Mesendoderm (in vitro differentiated cells): Measurements from ENCODE around the gene CTNNA3.
"Not testable (repeated sequence)": the region's sequence is repeated elsewhere in the genome, so short reads cannot be mapped to it uniquely, and the experiment has no call there.

Experiments used
- DNase-seq: peaks from one replicate; pipeline ENCODE4 v3.0.0; 2013
- H2AK5ac ChIP-seq: 2 replicates; pipeline ENCODE4 v1.6.1; 2013; ENCODE audit warnings: low read length, inconsistent platforms
- H2BK120ac ChIP-seq: 2 replicates; pipeline ENCODE4 v1.6.1; 2013; ENCODE audit warnings: low read depth, mild to moderate bottlenecking, low read length, moderate library complexity, mixed read lengths
- H2BK15ac ChIP-seq: replicated peaks from 2 replicates; pipeline ENCODE4 v1.6.1; 2013; ENCODE audit warnings: low read depth, mild to moderate bottlenecking, moderate library complexity
- H2BK5ac ChIP-seq: 2 replicates; pipeline ENCODE4 v1.6.1; 2013; ENCODE audit warnings: low read length, inconsistent platforms
- H3K18ac ChIP-seq: 2 replicates; pipeline ENCODE4 v1.6.1; 2013; ENCODE audit warnings: mild to moderate bottlenecking, low read length, mixed read lengths
- H3K23ac ChIP-seq: one replicate; pipeline ENCODE4 v1.6.1; 2013; ENCODE audit warnings: low read length
- H3K27ac ChIP-seq: 2 replicates; pipeline ENCODE4 v1.5.1; 2013; ENCODE audit warnings: low read depth, mild to moderate bottlenecking, inconsistent platforms, low read length, moderate library complexity
- H3K27me3 ChIP-seq: 2 replicates; pipeline ENCODE4 v1.6.1; 2013; ENCODE audit warnings: low read length, control low read depth, mild to moderate bottlenecking, inconsistent platforms; ENCODE audit not compliant: insufficient read depth, poor library complexity
- H3K36me3 ChIP-seq: 2 replicates; pipeline ENCODE4 v1.6.1; 2013; ENCODE audit warnings: low read length, inconsistent platforms; ENCODE audit not compliant: control insufficient read depth, insufficient read depth
- H3K4ac ChIP-seq: one replicate; pipeline ENCODE4 v1.6.1; 2013; ENCODE audit warnings: low read depth, mild to moderate bottlenecking, low read length, moderate library complexity
- H3K4me1 ChIP-seq: 2 replicates; pipeline ENCODE4 v1.6.1; 2013; ENCODE audit warnings: low read depth, low read length, inconsistent platforms; ENCODE audit not compliant: control insufficient read depth
- H3K4me2 ChIP-seq: 2 replicates; pipeline ENCODE4 v1.6.1; 2013; ENCODE audit warnings: low read length
- H3K4me3 ChIP-seq: 2 replicates; pipeline ENCODE4 v1.5.1; 2013; ENCODE audit warnings: mild to moderate bottlenecking, low read length
- H3K56ac ChIP-seq: one replicate; pipeline ENCODE4 v1.6.1; 2013; ENCODE audit warnings: low read length
- H3K79me1 ChIP-seq: 2 replicates; pipeline ENCODE4 v1.6.1; 2013; ENCODE audit warnings: low read length, inconsistent platforms
- H3K79me2 ChIP-seq: 2 replicates; pipeline ENCODE4 v1.6.1; 2013; ENCODE audit warnings: mild to moderate bottlenecking, low read length; ENCODE audit not compliant: control insufficient read depth, insufficient read depth
- H3K9ac ChIP-seq: 2 replicates; pipeline ENCODE4 v1.6.1; 2013; ENCODE audit warnings: low read length, inconsistent platforms
- H4K5ac ChIP-seq: one replicate; pipeline ENCODE4 v1.6.1; 2013; ENCODE audit warnings: low read length
- H4K8ac ChIP-seq: one replicate; pipeline ENCODE4 v1.6.1; 2013; ENCODE audit warnings: low read depth, mild to moderate bottlenecking, control low read depth, low read length, moderate library complexity
- WGBS: extraction: QIAGEN DNeasy Blood & Tissue Kit; methylation state at CpG from one replicate; pipeline ENCODE4 v1.1.7; 2013; ENCODE audit warnings: low lambda C conversion rate, missing lambda C conversion rate; ENCODE audit not compliant: insufficient coverage; ENCODE audit errors: extremely low coverage; 5-methylcytosine and 5-hydroxymethylcytosine counted together

The CTNNA3 gene

DNA sequence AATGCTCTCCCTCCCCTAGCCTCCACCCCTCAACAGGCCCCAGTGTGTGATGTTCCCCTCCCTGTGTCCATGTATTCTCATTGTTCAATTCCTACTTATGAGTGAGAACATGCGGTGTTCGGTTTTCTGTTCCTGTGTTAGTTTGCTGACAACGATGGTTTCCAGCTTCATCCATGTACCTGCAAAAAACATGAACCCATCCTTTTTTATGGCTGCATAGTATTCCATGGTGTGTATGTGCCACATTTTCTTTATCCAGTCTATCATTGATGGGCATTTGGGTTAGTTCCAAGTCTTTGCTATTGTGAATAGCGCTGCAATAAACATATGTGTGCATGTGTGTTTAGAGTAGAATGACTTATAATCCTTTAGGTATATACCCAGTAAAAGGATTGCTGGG, 20.5 kb upstream of the CTNNA3 start:
- not testable (repeated sequence) for H2BK15ac ChIP-seq, H3K36me3 ChIP-seq, H3K9ac ChIP-seq, H2BK120ac ChIP-seq, H2AK5ac ChIP-seq, H3K4me2 ChIP-seq, H3K56ac ChIP-seq, DNase-seq, H4K5ac ChIP-seq, H3K23ac ChIP-seq, H2BK5ac ChIP-seq, H3K27me3 ChIP-seq, H3K4me3 ChIP-seq, H3K27ac ChIP-seq, H3K18ac ChIP-seq, H3K79me2 ChIP-seq, H3K4me1 ChIP-seq, H3K79me1 ChIP-seq, H4K8ac ChIP-seq, H3K4ac ChIP-seq
- no CpG with 5 or more reads among the region's 4 CpGs for WGBS

DNA sequence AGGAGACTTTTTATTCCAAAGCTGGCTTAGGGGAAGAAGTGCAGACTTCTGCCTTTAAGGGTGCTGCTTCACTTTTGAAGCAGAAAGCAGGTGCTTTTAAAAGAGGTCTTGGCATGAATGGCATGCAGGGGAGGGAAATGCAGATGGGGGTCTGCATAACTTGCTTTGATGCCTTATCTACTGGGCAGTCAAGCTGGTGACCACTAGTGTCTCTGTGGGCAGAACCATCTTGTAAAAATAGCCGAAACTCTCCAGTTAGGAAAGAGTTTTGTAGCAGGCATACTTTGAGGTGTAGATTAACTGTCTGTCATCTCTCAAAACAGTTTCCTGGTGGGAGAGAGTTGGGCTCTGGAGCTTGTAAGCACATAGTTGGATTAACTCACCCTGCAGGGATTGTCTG, 9.9 kb upstream of the CTNNA3 start:
- H4K5ac ChIP-seq = no peak overlapping the region
- no peak overlapping the region for H3K4me3 ChIP-seq
- peak; percentile 22 for DNase-seq
- H2BK5ac ChIP-seq = no peak overlapping the region
- no peaks in the 10 kb centered on the region for H3K36me3 ChIP-seq
- no peaks in the 10 kb centered on the region for H3K4me1 ChIP-seq
- H3K27me3 ChIP-seq = no peaks in the 10 kb centered on the region
- no peak overlapping the region for H4K8ac ChIP-seq
- no peaks in the 10 kb centered on the region for H3K79me2 ChIP-seq
- no peak overlapping the region for H2AK5ac ChIP-seq
- H3K9ac ChIP-seq = no peak overlapping the region
- no peak overlapping the region for H3K4me2 ChIP-seq
- no CpG with 5 or more reads among the region's 1 CpG for WGBS
- no peak overlapping the region for H2BK15ac ChIP-seq
- H3K4ac ChIP-seq = no peak overlapping the region
- no peak overlapping the region for H3K27ac ChIP-seq
- H3K18ac ChIP-seq = no peak overlapping the region
- H3K56ac ChIP-seq = no peak overlapping the region
- H2BK120ac ChIP-seq = no peak overlapping the region
- no peaks in the 10 kb centered on the region for H3K79me1 ChIP-seq
- H3K23ac ChIP-seq = no peak overlapping the region

- H3K56ac ChIP-seq, H3K4me2 ChIP-seq, H3K27me3 ChIP-seq, H4K8ac ChIP-seq, H2BK5ac ChIP-seq, H3K18ac ChIP-seq, DNase-seq, H3K79me2 ChIP-seq, H3K27ac ChIP-seq, H3K4me1 ChIP-seq, H2BK15ac ChIP-seq, H2AK5ac ChIP-seq, H3K23ac ChIP-seq, H4K5ac ChIP-seq, H3K9ac ChIP-seq, H3K36me3 ChIP-seq, H3K4me3 ChIP-seq, H3K79me1 ChIP-seq, H2BK120ac ChIP-seq, H3K4ac ChIP-seq: not testable (repeated sequence)
- WGBS = no CpG with 5 or more reads among the region's 23 CpGs
These were observed 3.7 kb upstream of the CTNNA3 start for GRCh38 chr10:67699613-67700270.

- no peak overlapping the region for H3K56ac ChIP-seq
- no peak overlapping the region for H2AK5ac ChIP-seq
- H3K23ac ChIP-seq = no peak overlapping the region
- H2BK15ac ChIP-seq = no peak overlapping the region
- no peak overlapping the region for H2BK120ac ChIP-seq
- DNase-seq = no peak
- no peaks in the 10 kb centered on the region for H3K36me3 ChIP-seq
- WGBS = no CpG with 5 or more reads among the region's 4 CpGs
- H3K27me3 ChIP-seq = no peaks in the 10 kb centered on the region
- no peak overlapping the region for H3K4me3 ChIP-seq
- H3K4me1 ChIP-seq = no peaks in the 10 kb centered on the region
- no peaks in the 10 kb centered on the region for H3K79me2 ChIP-seq
- no peak overlapping the region for H3K4ac ChIP-seq
- no peak overlapping the region for H3K27ac ChIP-seq
- H3K4me2 ChIP-seq = no peak overlapping the region
- no peak overlapping the region for H4K5ac ChIP-seq
- H3K18ac ChIP-seq = no peak overlapping the region
- H4K8ac ChIP-seq = no peak overlapping the region
- H3K79me1 ChIP-seq = no peaks in the 10 kb centered on the region
- H2BK5ac ChIP-seq = no peak overlapping the region
- H3K9ac ChIP-seq = no peak overlapping the region
These were observed 2.2 kb upstream of the CTNNA3 start for GRCh38 chr10:67698164-67698563.

DNA sequence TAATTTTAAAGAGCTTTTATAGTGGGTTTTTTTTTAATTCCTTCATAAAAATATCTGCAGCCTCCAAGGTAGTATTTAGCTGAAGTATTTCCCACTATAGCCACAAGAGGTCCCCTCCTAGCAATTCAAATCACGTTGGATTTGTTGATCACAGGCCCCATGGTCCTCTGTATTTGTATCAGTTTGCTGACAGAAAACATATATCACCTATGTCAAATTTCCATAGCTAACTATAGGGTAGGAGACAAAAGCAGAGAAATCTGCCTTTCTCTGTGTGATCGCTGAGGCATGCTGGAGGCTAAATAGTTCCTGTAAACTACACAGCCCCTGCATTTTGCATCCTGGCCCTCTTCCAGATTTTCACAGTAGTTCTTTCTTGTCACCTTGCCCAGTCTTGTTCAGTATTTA, 1.7 kb upstream of the CTNNA3 start:
- no peak overlapping the region for H3K23ac ChIP-seq
- no peak overlapping the region for H3K9ac ChIP-seq
- no peaks in the 10 kb centered on the region for H3K27me3 ChIP-seq
- H2BK120ac ChIP-seq = no peak overlapping the region
- no peaks in the 10 kb centered on the region for H3K36me3 ChIP-seq
- H2BK5ac ChIP-seq = no peak overlapping the region
- no peak overlapping the region for H3K4me2 ChIP-seq
- no peak overlapping the region for H3K56ac ChIP-seq
- WGBS = no CpG with 5 or more reads among the region's 2 CpGs
- H3K27ac ChIP-seq = no peak overlapping the region
- no peak overlapping the region for H3K4me3 ChIP-seq
- H3K4ac ChIP-seq = no peak overlapping the region
- H2BK15ac ChIP-seq = no peak overlapping the region
- H4K5ac ChIP-seq = no peak overlapping the region
- DNase-seq = peak; percentile 50
- H3K4me1 ChIP-seq = no peaks in the 10 kb centered on the region
- H3K79me2 ChIP-seq = no peaks in the 10 kb centered on the region
- H3K79me1 ChIP-seq = no peaks in the 10 kb centered on the region
- H3K18ac ChIP-seq = no peak overlapping the region
- no peak overlapping the region for H2AK5ac ChIP-seq
- H4K8ac ChIP-seq = no peak overlapping the region

- Histone ChIP-seq H2AK5ac (no peak overlapping the region), H4K8ac (no peak overlapping the region), H3K56ac (no peak overlapping the region)
These were observed 684 bp upstream of the CTNNA3 start for GRCh38 chr10:67696679-67697078.

More at GRCh38 chr10:67696679-67697078, 684 bp upstream of the CTNNA3 start:
- Histone ChIP-seq H2BK5ac (no peak overlapping the region), H3K36me3 (no peaks in the 10 kb centered on the region), H3K4me2 (no peak overlapping the region), H2BK15ac (no peak overlapping the region), H3K4me1 (no peaks in the 10 kb centered on the region), H3K4ac (no peak overlapping the region), H3K27ac (no peak overlapping the region), H3K4me3 (no peak overlapping the region), H3K79me1 (no peaks in the 10 kb centered on the region), H4K5ac (no peak overlapping the region), H3K79me2 (no peaks in the 10 kb centered on the region), H3K9ac (no peak overlapping the region), H2BK120ac (no peak overlapping the region), H3K18ac (no peak overlapping the region), H3K27me3 (no peaks in the 10 kb centered on the region), H3K23ac (no peak overlapping the region)
- WGBS = no CpG with 5 or more reads among the region's 2 CpGs
- DNase-seq = no peak
